Tibial artery (tissue), 4 donors: ENCODE results near the gene CHP2.
A peak's percentile ranks its signal among the peaks of the same experiment; 100 is the strongest.

Experiments
- DNase-seq, 2 donors: peaks; one replicate each; pipeline ENCODE4 v3.0.0-alpha.2; 2019
- H3K27ac ChIP-seq, 2 donors: fragments of 200-600 bp; sonication (generic) in 1 of 2; 1 replicate in 1 of 2; 2 replicates in 1 of 2; pipeline ENCODE4 v1.5.1; 2018 to 2019; ENCODE audit warnings: mild to moderate bottlenecking in 1 of 2
- H3K27me3 ChIP-seq, 2 donors: fragments of 200-600 bp; sonication (generic) in 1 of 2; one replicate each; pipeline versions ENCODE4 v1.5.1 to v1.6.0; 2016 to 2019
- H3K36me3 ChIP-seq, 3 donors: fragments of 200-600 bp; sonication (generic) in 2 of 3; one replicate each; pipeline ENCODE4 v1.5.1; 2016 to 2019; ENCODE audit warnings: mild to moderate bottlenecking in 2 of 3
- H3K4me1 ChIP-seq, 4 donors: fragments of 200-600 bp; sonication (generic) in 2 of 4; 1 replicate in 3 of 4; 2 replicates in 1 of 4; pipeline ENCODE4 v1.5.1; 2016 to 2019
- H3K4me3 ChIP-seq, 2 donors: fragments of 200-600 bp; sonication (generic) in 1 of 2; 1 replicate in 1 of 2; 2 replicates in 1 of 2; pipeline ENCODE4 v1.5.1; 2018 to 2019; ENCODE audit warnings: mild to moderate bottlenecking in 2 of 2
- H3K9me3 ChIP-seq, 3 donors: fragments of 200-600 bp; sonication (generic) in 1 of 3; one replicate each; pipeline ENCODE4 v1.5.1; 2016 to 2019
- intact Hi-C: fragments of 100-400 bp; cut with DNase I; formaldehyde crosslinking; loops from one replicate; pipeline ENCODE4 v1.15.0; 2023; ENCODE audit warnings: low total_unique reads
- TF ChIP-seq, protein P1 (sequence below), 2 experiments: fragments of 200-600 bp in 1 of 2; fragments of 450-650 bp in 1 of 2; IDR thresholded peaks; one replicate each; pipeline ENCODE4 v1.5.1; 2017 to 2019; ENCODE audit warnings: antibody characterized with exemption in 2 of 2, mild to moderate bottlenecking in 1 of 2, moderate library complexity in 1 of 2

Gene CHP2

DNA sequence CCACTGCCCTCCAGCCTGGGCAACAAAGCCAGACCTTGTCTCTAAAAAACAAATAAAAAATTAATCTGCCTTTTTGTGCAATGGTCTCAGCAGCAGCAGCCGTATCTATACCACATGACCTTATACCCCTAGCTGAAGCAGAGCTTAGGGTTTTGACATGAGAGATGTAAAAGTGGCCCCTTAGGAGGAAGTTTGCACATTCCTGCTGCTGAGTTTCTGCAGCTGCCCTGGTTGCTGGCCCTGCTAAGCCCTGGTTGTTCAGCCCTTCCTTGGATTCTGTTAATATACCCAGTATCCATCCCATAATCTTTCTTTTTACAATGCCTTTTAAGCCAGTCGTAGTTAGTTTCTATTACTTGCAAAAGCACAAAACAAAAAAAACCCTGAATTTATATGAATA, 48.0 kb downstream of the CHP2 start:
- Histone ChIP-seq H3K4me1 (peaks cover 0 to 10% (median 0%) of the 10 kb centered on the region in 4 donors), H3K9me3 (no peaks in the 10 kb centered on the region), H3K27me3 (peaks cover 0 to 9% of the 10 kb centered on the region in 2 donors), H3K4me3 (no peak overlapping the region), H3K36me3 (no peaks in the 10 kb centered on the region), H3K27ac (no peak overlapping the region)
- intact Hi-C loops = loop anchor here (5.0 kb wide), 2 partner anchors 210 to 235 kb away; no protein-coding TSS in a partner anchor
- TF ChIP-seq, protein P1, sequence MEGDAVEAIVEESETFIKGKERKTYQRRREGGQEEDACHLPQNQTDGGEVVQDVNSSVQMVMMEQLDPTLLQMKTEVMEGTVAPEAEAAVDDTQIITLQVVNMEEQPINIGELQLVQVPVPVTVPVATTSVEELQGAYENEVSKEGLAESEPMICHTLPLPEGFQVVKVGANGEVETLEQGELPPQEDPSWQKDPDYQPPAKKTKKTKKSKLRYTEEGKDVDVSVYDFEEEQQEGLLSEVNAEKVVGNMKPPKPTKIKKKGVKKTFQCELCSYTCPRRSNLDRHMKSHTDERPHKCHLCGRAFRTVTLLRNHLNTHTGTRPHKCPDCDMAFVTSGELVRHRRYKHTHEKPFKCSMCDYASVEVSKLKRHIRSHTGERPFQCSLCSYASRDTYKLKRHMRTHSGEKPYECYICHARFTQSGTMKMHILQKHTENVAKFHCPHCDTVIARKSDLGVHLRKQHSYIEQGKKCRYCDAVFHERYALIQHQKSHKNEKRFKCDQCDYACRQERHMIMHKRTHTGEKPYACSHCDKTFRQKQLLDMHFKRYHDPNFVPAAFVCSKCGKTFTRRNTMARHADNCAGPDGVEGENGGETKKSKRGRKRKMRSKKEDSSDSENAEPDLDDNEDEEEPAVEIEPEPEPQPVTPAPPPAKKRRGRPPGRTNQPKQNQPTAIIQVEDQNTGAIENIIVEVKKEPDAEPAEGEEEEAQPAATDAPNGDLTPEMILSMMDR (IDR thresholded peaks at IDR 0.05) = no peak
- no peak for DNase-seq

DNA sequence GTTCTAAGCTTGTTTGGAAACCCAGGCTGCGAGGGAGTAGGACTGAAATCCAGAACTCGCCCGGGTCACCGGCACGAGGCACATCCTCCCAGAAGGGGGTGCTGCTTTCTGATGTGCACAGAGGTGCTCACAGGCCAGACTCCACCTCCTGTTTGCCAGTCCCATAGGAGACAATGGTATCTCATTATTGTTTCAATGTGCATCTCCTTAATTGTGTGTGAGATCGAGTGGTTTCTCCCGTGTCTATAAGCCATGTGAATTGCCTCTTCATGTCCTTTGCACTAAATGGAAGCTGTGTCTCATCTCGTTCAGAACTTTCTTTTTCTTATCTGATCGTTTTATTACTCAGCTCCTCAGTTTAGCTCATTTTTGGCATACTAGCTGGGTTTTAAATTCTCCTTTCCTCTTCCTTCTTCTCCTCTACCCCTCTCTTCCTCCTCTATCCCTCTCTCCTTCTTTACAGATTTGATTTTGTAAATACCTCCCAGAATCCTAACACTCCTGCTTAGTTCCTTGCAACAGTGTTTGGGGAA, 48.8 kb downstream of the CHP2 start:
- Histone ChIP-seq H3K4me1 (peaks cover 0 to 10% (median 0%) of the 10 kb centered on the region in 4 donors), H3K36me3 (no peaks in the 10 kb centered on the region), H3K9me3 (no peaks in the 10 kb centered on the region), H3K27ac (no peak overlapping the region), H3K4me3 (no peak overlapping the region), H3K27me3 (peaks cover 0 to 6% of the 10 kb centered on the region in 2 donors)
- peak in 1 of 2 donors; percentile 48 for DNase-seq
- TF ChIP-seq, protein P1 (IDR thresholded peaks at IDR 0.05) = peak in 1 of 2 experiments; percentile 28
- intact Hi-C loops = loop anchor here (5.0 kb wide), 2 partner anchors 209 to 234 kb away; no protein-coding TSS in a partner anchor

DNA sequence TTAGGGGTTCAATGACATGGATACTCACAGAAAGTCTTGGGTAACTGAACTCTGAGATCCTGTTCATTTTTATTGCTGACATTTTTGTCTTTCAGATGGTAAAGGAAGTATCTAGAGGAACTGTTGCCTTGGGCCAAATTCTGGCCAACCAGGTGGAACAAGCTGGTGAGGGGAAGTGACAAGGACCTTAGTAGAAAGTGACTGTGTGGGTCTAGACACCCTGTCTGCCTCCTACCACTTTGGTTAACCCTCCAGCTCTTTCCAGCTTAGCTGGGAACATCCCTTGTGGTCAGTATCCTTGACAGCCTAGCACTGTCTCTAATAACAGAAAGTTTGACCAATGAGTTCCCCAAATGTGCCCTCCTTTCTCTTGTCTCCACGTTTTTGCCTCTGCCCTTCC, 52.2 kb downstream of the CHP2 start:
- TF ChIP-seq, protein P1 (IDR thresholded peaks at IDR 0.05) = no peak
- Histone ChIP-seq H3K27ac (no peak overlapping the region), H3K4me1 (peaks cover 0 to 10% (median 0%) of the 10 kb centered on the region in 4 donors), H3K4me3 (no peak overlapping the region), H3K9me3 (no peaks in the 10 kb centered on the region), H3K36me3 (no peaks in the 10 kb centered on the region), H3K27me3 (no peaks in the 10 kb centered on the region)
- intact Hi-C loops = no loop called here
- no peak for DNase-seq
